ENCODE results near the gene SSBP1. TPM values are rescaled to one million over a fixed set of nuclear protein-coding genes. Genes with fewer than 3 reads are reported as not detected.

The SSBP1 gene
- polyA plus RNA-seq, 3 donors = 66.9 to 197 (median 184) TPM

DNA sequence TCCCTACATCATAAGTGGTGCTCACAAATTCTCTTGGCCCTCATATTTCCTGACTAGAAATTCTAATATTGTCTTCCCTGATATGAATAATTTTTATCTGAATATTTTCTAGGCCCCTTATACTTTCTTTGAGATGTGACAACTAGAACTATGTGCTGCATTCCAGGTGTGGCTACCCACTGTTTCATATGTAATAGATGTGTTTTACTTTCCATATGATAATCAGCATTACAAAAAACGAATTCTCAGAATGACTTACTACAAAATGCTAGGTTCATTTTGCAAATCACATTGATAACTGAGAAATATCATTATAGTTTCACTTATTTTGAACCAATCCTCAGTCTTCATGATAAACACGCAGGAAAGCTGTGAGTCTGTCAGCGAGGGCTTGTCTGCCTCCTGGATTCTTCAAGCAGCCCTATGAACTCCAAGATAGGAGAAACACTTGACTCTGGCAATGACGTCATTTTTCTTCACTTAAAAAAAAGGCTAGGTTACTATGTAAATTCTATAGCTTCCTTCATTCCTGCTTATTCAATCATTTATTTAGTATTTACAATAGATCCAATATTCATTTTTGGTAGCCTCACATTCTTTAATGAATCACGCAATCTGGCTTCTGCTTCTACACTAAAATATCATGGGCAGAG, 25.4 kb upstream of the SSBP1 start:
- intact Hi-C loops (cut with micrococcal nuclease) = no loop called here
- Histone ChIP-seq H3K4me1 (ENCODE audit: control insufficient read depth in 1 of 2, insufficient read depth in 2 of 2, low read length in 2 of 2) (no peaks in the 10 kb centered on the region), H3K36me3 (replicated peaks in 1 of 2; ENCODE audit: control insufficient read depth in 1 of 2, insufficient read depth in 2 of 2, low read length in 2 of 2) (no peaks in the 10 kb centered on the region), H2AFZ (ENCODE audit: insufficient read depth, low read depth, low read length, poor library complexity, severe bottlenecking) (no peak overlapping the region), H3K27ac (ENCODE audit: low read depth in 1 of 2, low read length in 2 of 2) (no peak overlapping the region), H4K20me1 (ENCODE audit: insufficient read depth, low read length) (no peaks in the 10 kb centered on the region), H3K9me3 (replicated peaks in 1 of 2; ENCODE audit: control insufficient read depth in 1 of 2, insufficient read depth in 1 of 2, low read length in 2 of 2) (no peaks in the 10 kb centered on the region), H3K9ac (ENCODE audit: insufficient read depth, low read length, poor library complexity, severe bottlenecking) (no peak overlapping the region), H3K79me2 (ENCODE audit: insufficient read depth, low read length) (no peaks in the 10 kb centered on the region), H3K4me3 (replicated peaks in 1 of 3; ENCODE audit: low read depth in 2 of 3, low read length in 3 of 3) (no peak overlapping the region), H3K4me2 (replicated peaks; ENCODE audit: extremely low read depth, low read length, poor library complexity, severe bottlenecking) (no peak overlapping the region), H3K27me3 (ENCODE audit: control insufficient read depth in 2 of 2, insufficient read depth in 2 of 2, low read length in 2 of 2) (no peaks in the 10 kb centered on the region)
- TF ChIP-seq, protein P1, sequence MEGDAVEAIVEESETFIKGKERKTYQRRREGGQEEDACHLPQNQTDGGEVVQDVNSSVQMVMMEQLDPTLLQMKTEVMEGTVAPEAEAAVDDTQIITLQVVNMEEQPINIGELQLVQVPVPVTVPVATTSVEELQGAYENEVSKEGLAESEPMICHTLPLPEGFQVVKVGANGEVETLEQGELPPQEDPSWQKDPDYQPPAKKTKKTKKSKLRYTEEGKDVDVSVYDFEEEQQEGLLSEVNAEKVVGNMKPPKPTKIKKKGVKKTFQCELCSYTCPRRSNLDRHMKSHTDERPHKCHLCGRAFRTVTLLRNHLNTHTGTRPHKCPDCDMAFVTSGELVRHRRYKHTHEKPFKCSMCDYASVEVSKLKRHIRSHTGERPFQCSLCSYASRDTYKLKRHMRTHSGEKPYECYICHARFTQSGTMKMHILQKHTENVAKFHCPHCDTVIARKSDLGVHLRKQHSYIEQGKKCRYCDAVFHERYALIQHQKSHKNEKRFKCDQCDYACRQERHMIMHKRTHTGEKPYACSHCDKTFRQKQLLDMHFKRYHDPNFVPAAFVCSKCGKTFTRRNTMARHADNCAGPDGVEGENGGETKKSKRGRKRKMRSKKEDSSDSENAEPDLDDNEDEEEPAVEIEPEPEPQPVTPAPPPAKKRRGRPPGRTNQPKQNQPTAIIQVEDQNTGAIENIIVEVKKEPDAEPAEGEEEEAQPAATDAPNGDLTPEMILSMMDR (IDR thresholded peaks at IDR 0.05) = no peak
- 100% methylated on average over 1 of the region's 5 CpGs for WGBS (ENCODE audit: insufficient coverage)
- Mint-ChIP-seq H3K27me3 (ENCODE audit: low read depth in 3 of 3) (peaks cover 0 to 2% (median 1%) of the 10 kb centered on the region in 3 donors), H3K4me1 (no peaks in the 10 kb centered on the region), H3K27ac (no peak overlapping the region), H3K9me3 (no peaks in the 10 kb centered on the region), H3K4me3 (no peak overlapping the region), H3K36me3 (no peaks in the 10 kb centered on the region)
- no peak for DNase-seq

DNA sequence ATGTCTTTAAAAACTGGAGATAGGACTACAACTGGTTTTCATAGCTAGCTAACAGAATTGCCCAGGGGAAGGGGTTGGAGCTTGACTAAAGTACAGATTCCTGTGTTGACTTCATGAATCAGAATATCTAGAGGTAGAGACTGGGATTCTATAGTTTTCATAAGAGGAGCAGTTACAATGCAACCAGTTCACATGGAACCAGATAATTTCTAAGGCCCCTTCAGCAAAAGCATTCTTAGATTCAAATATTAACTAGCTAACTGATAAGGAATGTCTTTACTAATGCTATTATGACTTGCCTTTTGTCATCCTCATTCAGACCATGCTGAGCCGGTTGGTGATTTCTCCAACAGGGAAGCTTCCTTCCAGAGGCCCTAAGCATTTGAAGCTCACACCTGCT, 24.3 kb upstream of the SSBP1 start:
- Mint-ChIP-seq H3K27me3 (ENCODE audit: low read depth in 3 of 3) (peaks cover 0 to 2% (median 1%) of the 10 kb centered on the region in 3 donors), H3K4me3 (no peak overlapping the region), H3K4me1 (no peaks in the 10 kb centered on the region), H3K27ac (no peak overlapping the region), H3K36me3 (no peaks in the 10 kb centered on the region), H3K9me3 (no peaks in the 10 kb centered on the region)
- H4K20me1 ChIP-seq (ENCODE audit: insufficient read depth, low read length) = no peaks in the 10 kb centered on the region
- H3K4me2 ChIP-seq (replicated peaks; ENCODE audit: extremely low read depth, low read length, poor library complexity, severe bottlenecking) = no peak overlapping the region
- H3K79me2 ChIP-seq (ENCODE audit: insufficient read depth, low read length) = no peaks in the 10 kb centered on the region
- no peak overlapping the region for H2AFZ ChIP-seq (ENCODE audit: insufficient read depth, low read depth, low read length, poor library complexity, severe bottlenecking)
- H3K4me3 ChIP-seq (replicated peaks in 1 of 3; ENCODE audit: low read depth in 2 of 3, low read length in 3 of 3) = no peak overlapping the region
- H3K9me3 ChIP-seq (replicated peaks in 1 of 2; ENCODE audit: control insufficient read depth in 1 of 2, insufficient read depth in 1 of 2, low read length in 2 of 2) = no peaks in the 10 kb centered on the region
- H3K4me1 ChIP-seq (ENCODE audit: control insufficient read depth in 1 of 2, insufficient read depth in 2 of 2, low read length in 2 of 2) = no peaks in the 10 kb centered on the region
- TF ChIP-seq, protein P1 (IDR thresholded peaks at IDR 0.05) = no peak
- H3K36me3 ChIP-seq (replicated peaks in 1 of 2; ENCODE audit: control insufficient read depth in 1 of 2, insufficient read depth in 2 of 2, low read length in 2 of 2) = no peaks in the 10 kb centered on the region
- DNase-seq = no peak
- WGBS (ENCODE audit: insufficient coverage) = 100% methylated on average over 1 of the region's 1 CpG
- intact Hi-C loops (cut with micrococcal nuclease) = no loop called here
- H3K9ac ChIP-seq (ENCODE audit: insufficient read depth, low read length, poor library complexity, severe bottlenecking) = no peak overlapping the region
- H3K27me3 ChIP-seq (ENCODE audit: control insufficient read depth in 2 of 2, insufficient read depth in 2 of 2, low read length in 2 of 2) = no peaks in the 10 kb centered on the region
- H3K27ac ChIP-seq (ENCODE audit: low read depth in 1 of 2, low read length in 2 of 2) = no peak overlapping the region

Measured in CD14-positive monocyte (primary cell).